Measurements from ENCODE around the gene DGLUCY. TPM values are rescaled to one million over a fixed set of nuclear protein-coding genes. Genes with fewer than 3 reads are reported as not detected.

The DGLUCY gene
- total RNA-seq, 1 donor from 2014 or later = 59.2 TPM

GRCh38 chr14:91098591-91098990, 15.3 kb upstream of the DGLUCY start:
- H3K27me3 ChIP-seq = no peaks in the 10 kb centered on the region
- no peak for TF ChIP-seq CTCF (IDR thresholded peaks at IDR 0.05)

GRCh38 chr14:91100102-91100501, 13.8 kb upstream of the DGLUCY start:
- Histone ChIP-seq H3K4me1 (no peaks in the 10 kb centered on the region), H3K27me3 (no peaks in the 10 kb centered on the region), H3K4me3 (no peak overlapping the region), H3K36me3 (no peaks in the 10 kb centered on the region), H3K9me3 (no peaks in the 10 kb centered on the region), H3K27ac (no peak overlapping the region)
- intact Hi-C loops (cut with DNase I) = no loop called here
- DNase-seq (ENCODE audit: low spot score in 2 of 2) = no peak
- no peak for TF ChIP-seq CTCF (IDR thresholded peaks at IDR 0.05)

More at GRCh38 chr14:91098591-91098990, 15.3 kb upstream of the DGLUCY start:
- no peaks in the 10 kb centered on the region for H3K4me1 ChIP-seq
- no peak overlapping the region for H3K4me3 ChIP-seq
- H3K36me3 ChIP-seq = no peaks in the 10 kb centered on the region
- intact Hi-C loops (cut with DNase I) = no loop called here
- no peak for DNase-seq (ENCODE audit: low spot score in 2 of 2)
- no peaks in the 10 kb centered on the region for H3K9me3 ChIP-seq
- no peak overlapping the region for H3K27ac ChIP-seq

- Histone ChIP-seq H3K27me3 (no peaks in the 10 kb centered on the region), H3K4me3 (no peak overlapping the region), H3K9me3 (no peaks in the 10 kb centered on the region), H3K27ac (no peak overlapping the region), H3K4me1 (no peaks in the 10 kb centered on the region), H3K36me3 (no peaks in the 10 kb centered on the region)
- no peak for TF ChIP-seq CTCF (IDR thresholded peaks at IDR 0.05)
- no peak for DNase-seq (ENCODE audit: low spot score in 2 of 2)
- intact Hi-C loops (cut with DNase I) = no loop called here
These were observed 10.8 kb upstream of the DGLUCY start for GRCh38 chr14:91103116-91103515.

GRCh38 chr14:91108941-91109611, 4.8 kb upstream of the DGLUCY start:
- no peak for TF ChIP-seq CTCF (IDR thresholded peaks at IDR 0.05)
- DNase-seq (ENCODE audit: low spot score in 2 of 2) = peak in 1 of 2 donors; percentile 66
- H3K4me3 ChIP-seq = no peak overlapping the region
- peaks cover 6 to 24% of the 10 kb centered on the region in 2 donors for H3K4me1 ChIP-seq
- intact Hi-C loops (cut with DNase I) = no loop called here
- H3K27ac ChIP-seq = peak overlapping the region; percentile 40 to 46
- H3K27me3 ChIP-seq = no peaks in the 10 kb centered on the region
- H3K36me3 ChIP-seq = no peaks in the 10 kb centered on the region
- no peaks in the 10 kb centered on the region for H3K9me3 ChIP-seq

GRCh38 chr14:91111443-91111842, 2.4 kb upstream of the DGLUCY start:
- H3K4me1 ChIP-seq = peaks cover 13 to 31% of the 10 kb centered on the region in 2 donors
- DNase-seq (ENCODE audit: low spot score in 2 of 2) = no peak
- no peaks in the 10 kb centered on the region for H3K9me3 ChIP-seq
- no peak overlapping the region for H3K27ac ChIP-seq
- intact Hi-C loops (cut with DNase I) = no loop called here
- TF ChIP-seq CTCF (IDR thresholded peaks at IDR 0.05) = no peak
- no peaks in the 10 kb centered on the region for H3K27me3 ChIP-seq
- no peak overlapping the region for H3K4me3 ChIP-seq
- no peaks in the 10 kb centered on the region for H3K36me3 ChIP-seq

Measured in ascending aorta (tissue), 2 donors.